PC-3 (cell line): Measurements from ENCODE around the gene CLMP.

Source experiments
- CTCF ChIP-seq: fragments of 300-600 bp; sonication (generic); conservative IDR thresholded peaks from 2 replicates; pipeline ENCODE4 v1.5.1; 2017; ENCODE audit warnings: antibody characterized with exemption, low read depth, mild to moderate bottlenecking, low read length
- EZH2 ChIP-seq: fragments of 300-600 bp; sonication (generic); IDR thresholded peaks from one replicate; pipeline ENCODE4 v1.6.1; 2017; ENCODE audit warnings: antibody characterized with exemption, mild to moderate bottlenecking, low read length; ENCODE audit not compliant: unreplicated experiment

- TF ChIP-seq CTCF (no peak), EZH2 (no peak)
Measured at GRCh38 chr11:123045101-123045500, 149.9 kb downstream of the CLMP start.
